GM19468 (cell line): ENCODE measurements around the gene SLC12A8.

Experiments used
- ATAC-seq: cut with Tn5 transposase; IDR thresholded peaks from one replicate; pipeline ENCODE4 v1.9.1; 2021; ENCODE audit warnings: mild to moderate bottlenecking, moderate library complexity, moderate number of reproducible peaks; ENCODE audit not compliant: unreplicated experiment; ENCODE audit errors: extremely low read depth

Gene SLC12A8

GRCh38 chr3:125120379-125121122, 92.0 kb downstream of the SLC12A8 start:
- ATAC-seq = no peak

GRCh38 chr3:125119752-125120378, 92.7 kb downstream of the SLC12A8 start:
- ATAC-seq = peak; percentile 26

GRCh38 chr3:125118600-125118999, 93.9 kb downstream of the SLC12A8 start:
- ATAC-seq = no peak

- no peak for ATAC-seq
Measured at GRCh38 chr3:125117631-125118191, 94.8 kb downstream of the SLC12A8 start.

- no peak for ATAC-seq
Measured at GRCh38 chr3:125116311-125117080, 96.1 kb downstream of the SLC12A8 start.

GRCh38 chr3:125115640-125116039, 96.9 kb downstream of the SLC12A8 start:
- no peak for ATAC-seq

GRCh38 chr3:125112981-125113380, 99.6 kb downstream of the SLC12A8 start:
- no peak for ATAC-seq

GRCh38 chr3:125110876-125111480, 101.6 kb downstream of the SLC12A8 start:
- ATAC-seq = no peak

- no peak for ATAC-seq
Measured at GRCh38 chr3:125110016-125110875, 102.3 kb downstream of the SLC12A8 start.

GRCh38 chr3:125109536-125109925, 103.0 kb downstream of the SLC12A8 start:
- no peak for ATAC-seq

GRCh38 chr3:125108833-125109535, 103.6 kb downstream of the SLC12A8 start:
- ATAC-seq = no peak

GRCh38 chr3:125107861-125108567, 104.5 kb downstream of the SLC12A8 start:
- no peak for ATAC-seq

- ATAC-seq = no peak
Measured at GRCh38 chr3:125107363-125107762, 105.2 kb downstream of the SLC12A8 start.

- ATAC-seq = no peak
Measured at GRCh38 chr3:125105116-125105515, 107.4 kb downstream of the SLC12A8 start.

- ATAC-seq = no peak
Measured at GRCh38 chr3:125104639-125105038, 107.9 kb downstream of the SLC12A8 start.

- no peak for ATAC-seq
Measured at GRCh38 chr3:125103406-125103805, 109.1 kb downstream of the SLC12A8 start.

GRCh38 chr3:125102470-125102869, 110.1 kb downstream of the SLC12A8 start:
- ATAC-seq = no peak

- ATAC-seq = no peak
Measured at GRCh38 chr3:125098611-125099291, 113.8 kb downstream of the SLC12A8 start.
